Breast epithelium (tissue), 4 donors: ENCODE measurements around the gene SLC2A11. TPM values are rescaled to one million over a fixed set of nuclear protein-coding genes. Genes with fewer than 3 reads are reported as not detected.
"Not testable (repeated sequence)": the region's sequence is repeated elsewhere in the genome, so short reads cannot be mapped to it uniquely, and the experiment has no call there.

Experiments used
- DNase-seq, 2 donors: peaks; one replicate each; pipeline ENCODE4 v3.0.0-alpha.2; 2019; ENCODE audit warnings: low spot score in 2 of 2
- H3K27ac ChIP-seq, 2 donors: fragments of 200-600 bp; sonication (generic) in 1 of 2; one replicate each; pipeline ENCODE4 v1.5.1; 2016 to 2019; ENCODE audit warnings: mild to moderate bottlenecking in 1 of 2
- H3K27me3 ChIP-seq, 2 donors: fragments of 200-600 bp; sonication (generic) in 1 of 2; one replicate each; pipeline versions ENCODE4 v1.5.1 to v1.6.0; 2017 to 2019; ENCODE audit warnings: control low read depth in 1 of 2, mild to moderate bottlenecking in 1 of 2
- H3K36me3 ChIP-seq: fragments of 200-600 bp; one replicate; pipeline ENCODE4 v1.5.1; 2019
- H3K4me1 ChIP-seq, 2 donors: fragments of 200-600 bp; sonication (generic); one replicate each; pipeline ENCODE4 v1.5.1; 2016 to 2019; ENCODE audit warnings: control low read depth in 1 of 2
- H3K4me3 ChIP-seq, 3 donors: fragments of 200-600 bp; sonication (generic); 1 replicate in 2 of 3; 2 replicates in 1 of 3; pipeline ENCODE4 v1.5.1; 2016 to 2019; ENCODE audit warnings: mild to moderate bottlenecking in 3 of 3, moderate library complexity in 2 of 3
- H3K9me3 ChIP-seq, 2 donors: fragments of 200-600 bp; sonication (generic) in 1 of 2; one replicate each; pipeline ENCODE4 v1.5.1; 2016 to 2019; ENCODE audit warnings: control low read depth in 1 of 2
- POLR2A ChIP-seq: fragments of 450-650 bp; IDR thresholded peaks from one replicate; pipeline ENCODE4 v1.6.1; 2016; ENCODE audit warnings: antibody characterized with exemption, mild to moderate bottlenecking, moderate library complexity
- POLR2AphosphoS5 ChIP-seq, 3 donors: sonication (generic); formaldehyde crosslinking; IDR thresholded peaks; one replicate each; pipeline ENCODE4 v1.6.1; 2017; ENCODE audit warnings: antibody characterized with exemption in 3 of 3
- intact Hi-C: fragments of 100-400 bp; cut with DNase I; formaldehyde crosslinking; loops from one replicate; pipeline ENCODE4 v1.15.1; 2023; ENCODE audit warnings: low total_unique reads
- total RNA-seq, 3 donors: library from RNA; depleted of rRNA; stranded (reverse); fragments of >200 nt; gene quantifications; one replicate each; pipeline ENCODE4 v1.1.0, GENCODE V29; 2016
- TF ChIP-seq, protein P1 (sequence below), 3 donors: fragments of 450-650 bp; IDR thresholded peaks; one replicate each; pipeline ENCODE4 v1.5.1; 2016 to 2017; ENCODE audit warnings: antibody characterized with exemption in 3 of 3, mild to moderate bottlenecking in 3 of 3, moderate library complexity in 3 of 3

Gene SLC2A11
- total RNA-seq, 3 donors from 2014 or later: 10.2 to 17.0 (median 13.1) TPM

DNA sequence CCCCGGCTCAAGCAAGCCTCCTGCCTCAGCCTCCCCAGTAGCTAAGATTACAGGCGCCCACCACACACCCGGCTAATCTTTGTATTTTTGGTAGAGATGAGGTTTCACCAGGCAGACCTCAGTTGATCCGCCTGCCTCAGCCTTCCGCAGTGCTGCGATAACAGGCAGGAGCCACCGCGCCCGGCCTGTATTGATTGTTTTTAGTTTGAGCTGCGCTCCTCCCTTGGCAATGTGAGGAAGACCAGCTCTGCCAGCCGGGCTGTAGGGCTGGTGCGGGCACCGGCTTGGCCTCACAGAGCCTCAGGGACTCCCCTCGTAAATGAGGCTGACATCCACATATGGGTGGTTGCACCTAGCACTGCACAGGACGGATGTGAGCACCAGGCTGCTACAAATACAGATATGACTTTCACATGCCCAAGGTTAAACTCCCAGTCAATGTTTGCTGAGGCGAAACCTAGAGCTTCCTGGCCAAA is 7.5 kb upstream of the SLC2A11 start:
- peaks cover 7 to 20% of the 10 kb centered on the region in 2 donors for H3K4me1 ChIP-seq
- TF ChIP-seq, protein P1, sequence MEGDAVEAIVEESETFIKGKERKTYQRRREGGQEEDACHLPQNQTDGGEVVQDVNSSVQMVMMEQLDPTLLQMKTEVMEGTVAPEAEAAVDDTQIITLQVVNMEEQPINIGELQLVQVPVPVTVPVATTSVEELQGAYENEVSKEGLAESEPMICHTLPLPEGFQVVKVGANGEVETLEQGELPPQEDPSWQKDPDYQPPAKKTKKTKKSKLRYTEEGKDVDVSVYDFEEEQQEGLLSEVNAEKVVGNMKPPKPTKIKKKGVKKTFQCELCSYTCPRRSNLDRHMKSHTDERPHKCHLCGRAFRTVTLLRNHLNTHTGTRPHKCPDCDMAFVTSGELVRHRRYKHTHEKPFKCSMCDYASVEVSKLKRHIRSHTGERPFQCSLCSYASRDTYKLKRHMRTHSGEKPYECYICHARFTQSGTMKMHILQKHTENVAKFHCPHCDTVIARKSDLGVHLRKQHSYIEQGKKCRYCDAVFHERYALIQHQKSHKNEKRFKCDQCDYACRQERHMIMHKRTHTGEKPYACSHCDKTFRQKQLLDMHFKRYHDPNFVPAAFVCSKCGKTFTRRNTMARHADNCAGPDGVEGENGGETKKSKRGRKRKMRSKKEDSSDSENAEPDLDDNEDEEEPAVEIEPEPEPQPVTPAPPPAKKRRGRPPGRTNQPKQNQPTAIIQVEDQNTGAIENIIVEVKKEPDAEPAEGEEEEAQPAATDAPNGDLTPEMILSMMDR (IDR thresholded peaks at IDR 0.05): no peak
- TF ChIP-seq POLR2AphosphoS5 (IDR thresholded peaks at IDR 0.05) (no peak), POLR2A (no peak)
- no peaks in the 10 kb centered on the region for H3K36me3 ChIP-seq
- no peak overlapping the region for H3K4me3 ChIP-seq
- H3K9me3 ChIP-seq: no peaks in the 10 kb centered on the region
- H3K27me3 ChIP-seq: no peaks in the 10 kb centered on the region
- DNase-seq: no peak
- intact Hi-C loops: loop anchor here (5.0 kb wide), 1 partner anchor 83 kb away; the partner anchor contains the start of gene CHCHD10
- no peak overlapping the region for H3K27ac ChIP-seq

DNA sequence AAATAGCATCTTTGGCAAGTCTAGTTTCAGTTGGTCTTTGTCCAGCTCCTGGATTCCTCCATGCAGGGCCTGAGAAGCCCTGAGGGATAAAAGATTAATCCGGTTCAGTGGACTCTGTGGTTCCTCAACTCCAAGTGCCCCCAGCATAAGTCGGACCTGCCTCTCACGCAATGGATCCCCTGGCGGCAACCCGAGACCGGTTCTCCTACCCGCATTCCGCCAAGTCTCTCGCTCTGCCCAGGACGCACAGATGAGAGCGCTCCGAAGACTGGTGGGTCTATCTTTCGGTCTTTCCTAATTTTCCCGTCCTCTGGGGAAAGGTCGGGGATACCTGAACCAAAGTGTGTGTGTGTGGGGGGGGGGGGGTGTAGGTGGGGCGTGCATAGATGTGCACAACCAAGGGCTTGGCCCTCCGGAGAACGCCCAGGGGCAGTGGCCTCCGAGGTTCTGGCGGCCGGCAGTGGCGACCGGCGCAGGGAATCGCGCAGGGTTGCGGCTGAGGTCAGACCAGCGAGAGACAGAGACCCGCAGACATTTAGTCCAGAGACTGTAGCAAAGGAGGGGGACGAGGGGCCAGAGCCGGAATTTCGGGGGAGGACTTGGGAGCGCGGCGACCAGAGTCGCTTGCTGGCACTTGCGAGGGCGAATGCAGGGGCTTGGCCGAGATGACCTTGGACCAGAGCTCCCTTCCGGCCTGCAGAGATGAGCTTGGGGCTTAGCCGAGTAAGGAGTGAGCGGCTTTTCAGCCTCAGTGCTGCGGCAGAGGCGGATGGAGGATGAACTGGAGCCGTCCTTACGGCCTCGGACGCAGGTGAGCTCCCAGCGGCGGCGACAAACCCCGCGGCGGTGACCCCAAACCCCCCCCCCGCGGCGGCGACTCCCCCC is 712 bp upstream of the SLC2A11 start:
- TF ChIP-seq POLR2A: no peak
- TF ChIP-seq POLR2AphosphoS5 (IDR thresholded peaks at IDR 0.05): no peak
- TF ChIP-seq, protein P1 (IDR thresholded peaks at IDR 0.05): no peak
- Histone ChIP-seq H3K4me3 (peak overlapping the region; percentile 49 to 77 (median 61)), H3K27me3 (no peaks in the 10 kb centered on the region), H3K36me3 (no peaks in the 10 kb centered on the region), H3K9me3 (no peaks in the 10 kb centered on the region), H3K4me1 (no peaks in the 10 kb centered on the region), H3K27ac (peak overlapping the region; percentile 86 to 92)
- intact Hi-C loops: no loop called here
- peak; percentile 48 to 69 for DNase-seq

DNA sequence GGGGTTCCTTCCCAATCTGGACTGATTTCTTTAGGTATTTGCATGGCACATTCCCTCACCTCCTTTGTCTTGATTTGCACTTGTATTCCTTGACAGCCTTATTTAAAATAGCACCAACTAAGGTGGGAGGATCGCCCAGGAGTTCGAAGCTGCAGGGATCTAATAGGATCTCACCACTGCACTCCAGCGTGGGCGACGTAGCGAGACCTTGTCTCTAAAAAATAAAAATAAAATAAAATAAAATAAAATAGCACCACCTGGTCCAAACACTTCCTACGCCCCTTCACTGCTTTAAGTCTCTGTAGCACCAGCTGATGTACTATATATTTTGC is 775 bp downstream of the SLC2A11 start:
- intact Hi-C loops: no loop called here
- Histone ChIP-seq H3K4me3 (peak overlapping the region; percentile 49 to 77 (median 61)), H3K27ac (no peak overlapping the region)

DNA sequence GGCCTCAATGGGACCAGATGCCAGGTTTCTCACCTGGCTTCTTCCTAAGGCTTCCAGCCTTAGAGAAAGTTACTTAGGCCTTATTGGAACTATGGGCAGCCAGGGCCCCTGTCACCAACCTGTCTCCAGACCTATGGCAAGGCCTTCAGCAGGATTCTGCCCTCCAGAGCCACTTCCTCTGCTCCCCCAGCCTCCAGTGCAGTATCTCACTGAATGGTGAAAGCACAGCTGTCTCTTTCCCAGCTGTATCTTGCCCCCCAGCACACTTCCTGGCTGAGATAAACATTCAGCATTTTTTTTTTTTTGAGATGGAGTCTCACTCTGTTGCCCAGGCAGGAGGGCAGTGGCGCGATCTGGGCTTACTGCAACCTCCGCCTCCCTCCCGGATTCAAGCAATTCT is 1.5 kb downstream of the SLC2A11 start:
- Histone ChIP-seq H3K4me1 (no peaks in the 10 kb centered on the region), H3K27ac (no peak overlapping the region), H3K36me3 (no peaks in the 10 kb centered on the region), H3K4me3 (no peak overlapping the region), H3K27me3 (no peaks in the 10 kb centered on the region), H3K9me3 (no peaks in the 10 kb centered on the region)
- intact Hi-C loops: no loop called here
- TF ChIP-seq, protein P1 (IDR thresholded peaks at IDR 0.05): no peak
- TF ChIP-seq POLR2A: no peak
- TF ChIP-seq POLR2AphosphoS5 (IDR thresholded peaks at IDR 0.05): no peak
- no peak for DNase-seq

More for the DNA sequence above, 775 bp downstream of the SLC2A11 start:
- Histone ChIP-seq H3K4me1 (no peaks in the 10 kb centered on the region), H3K9me3 (no peaks in the 10 kb centered on the region), H3K27me3 (no peaks in the 10 kb centered on the region), H3K36me3 (no peaks in the 10 kb centered on the region)
- no peak for DNase-seq
- TF ChIP-seq POLR2AphosphoS5 (IDR thresholded peaks at IDR 0.05): no peak
- TF ChIP-seq, protein P1 (IDR thresholded peaks at IDR 0.05): no peak
- no peak for TF ChIP-seq POLR2A

DNA sequence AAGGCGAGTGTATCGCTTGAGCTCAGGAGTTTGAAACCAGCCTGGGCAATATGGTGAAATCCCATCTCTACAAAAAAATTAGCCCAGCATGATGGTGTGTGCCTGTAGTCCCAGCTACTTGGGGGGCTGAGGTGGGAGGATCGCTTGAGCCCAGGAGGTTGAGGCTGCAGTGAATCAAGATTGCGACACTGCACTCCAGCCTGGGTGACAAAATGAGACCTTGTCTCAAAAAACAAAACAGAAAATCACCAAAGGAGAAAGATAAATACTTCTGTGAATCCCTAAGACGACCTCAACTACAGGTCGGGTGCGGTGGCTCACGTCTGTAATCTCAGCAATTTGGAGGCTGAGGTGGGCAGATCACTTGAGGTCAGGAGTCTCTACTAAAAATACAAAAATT is 2.5 kb downstream of the SLC2A11 start:
- H3K9me3 ChIP-seq, H3K27me3 ChIP-seq, intact Hi-C loops, H3K4me1 ChIP-seq, H3K4me3 ChIP-seq, H3K27ac ChIP-seq, H3K36me3 ChIP-seq, DNase-seq: not testable (repeated sequence)
